IMR-90 (cell line): ENCODE results near the gene MRPL52.

Source experiments
- BHLHE40 ChIP-seq: fragments of 150-350 bp; IDR thresholded peaks from 2 replicates; pipeline ENCODE4 v1.6.1; 2016; ENCODE audit warnings: mild to moderate bottlenecking, low read depth, low read length
- CEBPB ChIP-seq: IDR thresholded peaks from 2 replicates; pipeline ENCODE4 v1.6.1; 2012; ENCODE audit warnings: low read depth, low read length, improper control_type of control experiment
- FOS ChIP-seq: fragments of 150-350 bp; IDR thresholded peaks from 2 replicates; pipeline ENCODE4 v1.6.1; 2016; ENCODE audit warnings: low read depth, low read length
- POLR2A ChIP-seq: IDR thresholded peaks from 2 replicates; pipeline ENCODE4 v1.6.1; 2012; ENCODE audit warnings: mild to moderate bottlenecking, low read depth, low read length
- RCOR1 ChIP-seq: IDR thresholded peaks from 2 replicates; pipeline ENCODE4 v1.6.1; 2012; ENCODE audit warnings: mild to moderate bottlenecking, low read length, improper control_type of control experiment; ENCODE audit not compliant: insufficient replicate concordance
- SMC3 ChIP-seq: fragments of 150-350 bp; IDR thresholded peaks from 2 replicates; pipeline ENCODE4 v1.6.1; 2016; ENCODE audit warnings: low read depth, mild to moderate bottlenecking, antibody characterized with exemption, low read length, moderate library complexity
- TF ChIP-seq, protein P1 (sequence below): conservative IDR thresholded peaks from 2 replicates; pipeline ENCODE4 v1.5.1; 2012; ENCODE audit warnings: mild to moderate bottlenecking, low read depth, low read length, improper control_type of control experiment

DNA sequence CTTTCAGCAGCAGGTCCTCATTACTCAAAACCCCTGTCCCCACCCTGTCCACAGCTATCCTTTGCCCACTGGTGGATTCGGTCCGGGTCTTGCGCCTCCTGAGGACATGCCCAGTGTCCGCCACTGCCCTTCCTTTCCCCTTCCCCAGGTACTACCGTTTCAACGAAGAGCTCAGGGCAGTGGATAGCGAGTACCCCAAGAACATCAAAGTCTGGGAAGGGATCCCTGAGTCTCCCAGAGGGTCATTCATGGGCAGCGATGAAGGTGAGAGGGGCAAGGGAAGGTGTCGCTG, 15.4 kb downstream of the MRPL52 start:
- TF ChIP-seq RCOR1 (no peak), CEBPB (no peak), SMC3 (no peak), POLR2A (no peak), FOS (no peak), BHLHE40 (no peak)
- TF ChIP-seq, protein P1, sequence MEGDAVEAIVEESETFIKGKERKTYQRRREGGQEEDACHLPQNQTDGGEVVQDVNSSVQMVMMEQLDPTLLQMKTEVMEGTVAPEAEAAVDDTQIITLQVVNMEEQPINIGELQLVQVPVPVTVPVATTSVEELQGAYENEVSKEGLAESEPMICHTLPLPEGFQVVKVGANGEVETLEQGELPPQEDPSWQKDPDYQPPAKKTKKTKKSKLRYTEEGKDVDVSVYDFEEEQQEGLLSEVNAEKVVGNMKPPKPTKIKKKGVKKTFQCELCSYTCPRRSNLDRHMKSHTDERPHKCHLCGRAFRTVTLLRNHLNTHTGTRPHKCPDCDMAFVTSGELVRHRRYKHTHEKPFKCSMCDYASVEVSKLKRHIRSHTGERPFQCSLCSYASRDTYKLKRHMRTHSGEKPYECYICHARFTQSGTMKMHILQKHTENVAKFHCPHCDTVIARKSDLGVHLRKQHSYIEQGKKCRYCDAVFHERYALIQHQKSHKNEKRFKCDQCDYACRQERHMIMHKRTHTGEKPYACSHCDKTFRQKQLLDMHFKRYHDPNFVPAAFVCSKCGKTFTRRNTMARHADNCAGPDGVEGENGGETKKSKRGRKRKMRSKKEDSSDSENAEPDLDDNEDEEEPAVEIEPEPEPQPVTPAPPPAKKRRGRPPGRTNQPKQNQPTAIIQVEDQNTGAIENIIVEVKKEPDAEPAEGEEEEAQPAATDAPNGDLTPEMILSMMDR, result no peak
